ENCODE measurements around the gene CRB3. TPM values are rescaled to one million over a fixed set of nuclear protein-coding genes. Genes with fewer than 3 reads are reported as not detected.

The CRB3 gene
- total and polyA plus RNA-seq, 9 of the 15 experiments (the other 6 are each of a cell fraction or from before 2014, with no cell fraction given): 0.49 TPM; not detected in 8

GRCh38 chr19:6460099-6460884, 3.8 kb upstream of the CRB3 start (continued):
- TF ChIP-seq ZBTB11 (CRISPR knock-in tag; IDR thresholded peaks at IDR 0.05) (no peak), ZNF609 (CRISPR knock-in tag; IDR thresholded peaks at IDR 0.05; ENCODE audit: borderline replicate concordance) (no peak), MAFK (IDR thresholded peaks at IDR 0.05; ENCODE audit: low read length) (no peak), STAT5B (CRISPR knock-in tag; IDR thresholded peaks at IDR 0.05) (no peak), HNRNPK (IDR thresholded peaks at IDR 0.05; ENCODE audit: low read depth, low read length, poor library complexity, severe bottlenecking) (no peak), MTA2 (IDR thresholded peaks at IDR 0.05; ENCODE audit: low read depth) (peak; percentile 10; the same call in 1 of the 2 replicates), TCFL5 (CRISPR knock-in tag; conservative IDR thresholded peaks at IDR 0.05) (no peak), KDM1A (IDR thresholded peaks at IDR 0.05) (peak; percentile 88 to 90), ZNF384 (IDR thresholded peaks at IDR 0.05; ENCODE audit: low read depth, low read length) (no peak), RBM15 (IDR thresholded peaks at IDR 0.05; ENCODE audit: insufficient read depth, low read length) (no peak), ZNF511 (CRISPR knock-in tag; IDR thresholded peaks at IDR 0.05) (peak; percentile 38; the same call in 1 of the 2 replicates), CAMTA2 (CRISPR knock-in tag; conservative IDR thresholded peaks at IDR 0.05) (no peak), DMBX1 (CRISPR knock-in tag; IDR thresholded peaks at IDR 0.05; ENCODE audit: borderline replicate concordance) (no peak), ELF2 (CRISPR knock-in tag; IDR thresholded peaks at IDR 0.05) (no peak), CC2D1A (IDR thresholded peaks at IDR 0.05) (no peak)

Data from K562 (cell line).